ENCODE data around the gene TRAK2. TPM values are rescaled to one million over a fixed set of nuclear protein-coding genes. Genes with fewer than 3 reads are reported as not detected.

The TRAK2 gene
- total and polyA plus RNA-seq, 4 donors, result 23.9 to 57.9 (median 32.9) TPM

DNA sequence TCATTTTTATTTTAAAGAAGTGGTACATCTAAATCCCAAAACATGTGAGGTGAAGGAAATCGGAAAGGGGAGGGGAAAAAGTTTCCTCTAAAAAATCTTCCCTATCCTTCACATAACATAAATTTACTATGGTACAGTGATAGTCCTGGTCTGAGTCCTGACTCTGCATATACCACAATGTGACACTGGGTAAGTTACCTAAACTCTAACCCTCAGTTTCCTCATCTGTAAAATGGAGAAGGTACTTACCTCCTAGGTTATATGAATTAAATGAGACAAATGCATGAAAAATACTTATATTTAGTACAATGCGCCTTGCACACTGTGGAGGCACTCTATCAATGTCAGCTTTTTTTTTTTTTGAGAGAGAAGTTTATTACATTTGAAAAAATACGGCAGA is 42.3 kb downstream of the TRAK2 start:
- WGBS (ENCODE audit: insufficient coverage), result no CpG with 5 or more reads among the region's 3 CpGs
- no peaks in the 10 kb centered on the region for H3K4me1 ChIP-seq (ENCODE audit: control insufficient read depth, insufficient read depth, low read length)
- no peaks in the 10 kb centered on the region for H3K9me3 ChIP-seq (ENCODE audit: control insufficient read depth, insufficient read depth, low read length)

DNA sequence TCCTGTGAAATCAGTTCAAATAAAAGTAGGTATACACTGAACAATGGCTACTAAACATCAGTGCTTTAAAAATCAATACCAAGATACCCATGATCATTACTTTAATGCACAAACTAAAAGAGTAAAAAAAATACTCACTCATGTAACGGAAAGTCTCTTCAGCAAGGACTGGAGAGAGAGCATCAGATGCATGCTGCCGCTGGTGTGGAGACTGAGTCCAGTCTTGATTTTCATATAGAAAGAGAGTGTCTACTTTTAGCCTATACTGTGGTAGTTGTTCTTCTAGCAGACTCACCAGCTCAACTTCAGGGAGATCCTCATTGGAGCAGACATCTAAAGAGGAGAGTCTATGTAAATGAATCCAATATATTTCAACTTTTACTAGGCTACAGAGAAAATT is 44.0 kb downstream of the TRAK2 start:
- Histone ChIP-seq H3K4me3 (ENCODE audit: low read depth, low read length) (no peak overlapping the region), H3K36me3 (ENCODE audit: control insufficient read depth, insufficient read depth, low read length) (no peaks in the 10 kb centered on the region), H3K27me3 (ENCODE audit: control insufficient read depth, insufficient read depth, low read length) (no peaks in the 10 kb centered on the region), H3K9me3 (ENCODE audit: control insufficient read depth, insufficient read depth, low read length) (no peaks in the 10 kb centered on the region), H3K4me1 (ENCODE audit: control insufficient read depth, insufficient read depth, low read length) (no peaks in the 10 kb centered on the region), H3K27ac (ENCODE audit: low read depth, low read length) (no peak overlapping the region)
- DNase-seq (ENCODE audit: low read depth in 4 of 6, low spot score in 6 of 6), result no peak
- WGBS (ENCODE audit: insufficient coverage), result no CpG with 5 or more reads among the region's 2 CpGs

More for the DNA sequence above, 42.3 kb downstream of the TRAK2 start:
- Histone ChIP-seq H3K27me3 (ENCODE audit: control insufficient read depth, insufficient read depth, low read length) (no peaks in the 10 kb centered on the region), H3K4me3 (ENCODE audit: low read depth, low read length) (no peak overlapping the region), H3K27ac (ENCODE audit: low read depth, low read length) (no peak overlapping the region), H3K36me3 (ENCODE audit: control insufficient read depth, insufficient read depth, low read length) (no peaks in the 10 kb centered on the region)
- DNase-seq (ENCODE audit: low read depth in 4 of 6, low spot score in 6 of 6), result no peak

DNA sequence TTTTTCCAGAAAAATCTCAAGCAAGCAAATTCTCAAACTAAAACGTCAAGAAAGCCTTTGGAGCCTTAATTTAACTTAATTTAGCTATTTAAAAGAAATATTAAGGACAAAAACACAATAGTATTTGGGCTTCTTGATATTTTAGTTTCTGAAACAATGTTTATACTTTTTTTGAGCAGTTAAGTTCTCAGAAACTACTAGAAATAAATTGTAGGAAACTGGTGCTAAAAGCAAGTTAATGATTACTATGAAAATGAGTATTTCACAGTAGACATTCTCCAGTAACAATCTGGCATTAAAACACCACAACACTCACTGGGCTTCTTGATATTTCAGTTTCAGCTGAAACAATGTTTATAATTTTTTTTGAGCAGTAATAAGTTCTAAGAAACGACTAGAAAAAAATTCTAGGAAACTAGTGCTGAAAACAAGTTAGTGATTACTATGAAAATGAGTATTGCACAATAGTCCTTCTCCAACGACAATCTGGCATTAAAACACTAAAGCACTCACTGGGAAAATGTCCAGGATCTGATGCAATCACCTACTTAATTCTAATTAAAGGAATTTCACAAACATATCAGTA is 45.1 kb downstream of the TRAK2 start:
- no peaks in the 10 kb centered on the region for H3K4me1 ChIP-seq (ENCODE audit: control insufficient read depth, insufficient read depth, low read length)
- H3K27me3 ChIP-seq (ENCODE audit: control insufficient read depth, insufficient read depth, low read length), result no peaks in the 10 kb centered on the region
- H3K4me3 ChIP-seq (ENCODE audit: low read depth, low read length), result no peak overlapping the region
- H3K27ac ChIP-seq (ENCODE audit: low read depth, low read length), result no peak overlapping the region
- WGBS (ENCODE audit: insufficient coverage), result no CpG with 5 or more reads among the region's 3 CpGs
- DNase-seq (ENCODE audit: low read depth in 4 of 6, low spot score in 6 of 6), result peak in 3 of 6 donors; percentile 5 to 65 (median 61)
- no peaks in the 10 kb centered on the region for H3K9me3 ChIP-seq (ENCODE audit: control insufficient read depth, insufficient read depth, low read length)
- no peaks in the 10 kb centered on the region for H3K36me3 ChIP-seq (ENCODE audit: control insufficient read depth, insufficient read depth, low read length)

DNA sequence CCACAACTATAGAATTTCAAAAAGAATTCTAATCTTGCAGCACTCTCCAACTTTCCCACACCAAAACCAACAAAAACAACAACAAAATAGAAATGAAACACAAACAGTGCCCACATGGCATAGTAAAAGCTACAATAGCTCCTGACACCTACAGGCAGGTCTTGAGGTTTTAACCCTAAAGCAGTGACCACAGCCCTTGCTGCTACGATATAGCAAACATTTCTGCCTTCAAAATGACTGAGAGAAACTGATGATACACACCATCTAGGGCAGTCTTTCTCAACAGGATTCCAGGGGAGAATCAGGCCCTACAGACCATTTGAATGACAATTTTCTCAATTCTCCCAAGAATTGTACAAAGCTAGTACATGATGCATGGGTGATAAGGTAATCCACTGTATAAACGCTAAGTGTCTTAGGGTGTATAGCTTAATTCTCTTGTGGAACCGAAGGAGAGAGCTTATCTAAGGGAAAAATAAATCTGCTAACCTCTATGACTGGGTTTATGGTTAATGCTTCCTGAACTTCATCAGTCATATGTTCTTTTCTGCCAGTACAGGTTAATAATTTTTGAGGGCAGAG is 46.5 kb downstream of the TRAK2 start:
- Histone ChIP-seq H3K27me3 (ENCODE audit: control insufficient read depth, insufficient read depth, low read length) (no peaks in the 10 kb centered on the region), H3K9me3 (ENCODE audit: control insufficient read depth, insufficient read depth, low read length) (no peaks in the 10 kb centered on the region), H3K36me3 (ENCODE audit: control insufficient read depth, insufficient read depth, low read length) (no peaks in the 10 kb centered on the region), H3K27ac (ENCODE audit: low read depth, low read length) (no peak overlapping the region), H3K4me1 (ENCODE audit: control insufficient read depth, insufficient read depth, low read length) (no peaks in the 10 kb centered on the region), H3K4me3 (ENCODE audit: low read depth, low read length) (no peak overlapping the region)
- DNase-seq (ENCODE audit: low read depth in 4 of 6, low spot score in 6 of 6), result no peak
- WGBS (ENCODE audit: insufficient coverage), result 94% methylated on average over 2 of the region's 3 CpGs

DNA sequence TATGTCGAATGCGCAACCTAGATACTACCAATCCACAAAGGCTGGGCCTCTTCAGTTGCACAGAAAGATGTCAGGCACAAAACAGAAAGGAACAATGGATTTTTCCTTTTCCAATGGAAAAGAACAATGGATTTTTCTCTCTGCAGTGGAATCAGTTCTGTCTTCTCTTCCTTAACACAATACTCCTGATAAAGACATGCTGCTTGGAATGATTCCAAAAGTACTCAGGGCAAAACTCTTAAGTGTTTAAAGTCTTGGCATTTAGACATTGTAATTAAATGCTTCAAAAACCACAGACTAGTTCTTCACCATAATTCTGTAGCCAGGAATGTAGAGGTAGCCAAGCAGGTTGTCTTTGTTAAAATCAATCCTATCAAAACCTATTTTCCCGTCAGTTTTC is 47.4 kb downstream of the TRAK2 start:
- peak in 2 of 6 donors; percentile 23 to 47 for DNase-seq (ENCODE audit: low read depth in 4 of 6, low spot score in 6 of 6)
- no peaks in the 10 kb centered on the region for H3K9me3 ChIP-seq (ENCODE audit: control insufficient read depth, insufficient read depth, low read length)
- no peak overlapping the region for H3K27ac ChIP-seq (ENCODE audit: low read depth, low read length)
- WGBS (ENCODE audit: insufficient coverage), result 100% methylated on average over 1 of the region's 3 CpGs
- H3K4me3 ChIP-seq (ENCODE audit: low read depth, low read length), result no peak overlapping the region
- no peaks in the 10 kb centered on the region for H3K4me1 ChIP-seq (ENCODE audit: control insufficient read depth, insufficient read depth, low read length)
- no peaks in the 10 kb centered on the region for H3K27me3 ChIP-seq (ENCODE audit: control insufficient read depth, insufficient read depth, low read length)
- H3K36me3 ChIP-seq (ENCODE audit: control insufficient read depth, insufficient read depth, low read length), result no peaks in the 10 kb centered on the region

DNA sequence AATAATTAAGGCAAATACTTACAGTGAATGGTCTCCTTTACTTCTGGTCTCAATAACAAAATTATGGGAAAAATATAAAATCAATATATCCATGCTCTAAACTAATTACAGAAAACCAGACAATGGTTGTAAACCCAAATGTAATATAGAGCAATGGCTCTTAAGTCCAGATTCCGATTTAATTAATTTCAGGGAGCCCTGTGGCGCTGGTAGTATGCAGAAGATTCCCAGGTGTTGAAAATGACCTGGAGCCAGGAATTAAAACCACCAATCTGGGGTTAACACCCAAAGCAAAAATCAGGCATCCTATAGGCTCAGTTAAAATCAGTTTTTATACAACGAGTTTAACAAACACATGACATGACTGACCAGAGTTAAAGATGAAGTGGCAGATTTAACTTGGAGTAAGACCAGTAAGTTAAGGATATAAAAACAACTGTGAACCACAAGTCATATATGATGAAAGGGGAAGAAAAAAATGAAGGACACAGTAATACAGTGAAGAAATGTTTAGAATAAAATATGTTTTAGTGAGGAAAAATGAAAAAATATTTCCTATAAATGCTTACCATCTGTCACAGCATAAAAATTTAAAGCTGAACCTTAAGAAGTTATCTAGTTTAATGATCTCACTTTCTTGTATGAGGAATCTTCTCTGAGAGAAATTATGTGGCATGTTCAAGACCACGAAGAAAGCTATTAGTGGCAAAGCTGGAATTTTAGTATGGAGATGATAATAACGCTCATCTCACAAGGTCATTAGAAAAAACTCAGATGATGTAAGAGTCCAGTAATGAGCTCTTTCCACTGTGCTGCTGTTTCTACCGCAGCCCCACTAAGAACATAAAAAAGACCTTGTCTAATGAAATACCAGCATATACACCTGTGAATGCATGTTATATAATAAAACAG is 48.4 kb downstream of the TRAK2 start:
- Histone ChIP-seq H3K4me3 (ENCODE audit: low read depth, low read length) (no peak overlapping the region), H3K27ac (ENCODE audit: low read depth, low read length) (no peak overlapping the region), H3K27me3 (ENCODE audit: control insufficient read depth, insufficient read depth, low read length) (no peaks in the 10 kb centered on the region), H3K9me3 (ENCODE audit: control insufficient read depth, insufficient read depth, low read length) (no peaks in the 10 kb centered on the region), H3K4me1 (ENCODE audit: control insufficient read depth, insufficient read depth, low read length) (no peaks in the 10 kb centered on the region), H3K36me3 (ENCODE audit: control insufficient read depth, insufficient read depth, low read length) (no peaks in the 10 kb centered on the region)
- DNase-seq (ENCODE audit: low read depth in 4 of 6, low spot score in 6 of 6), result peak in 1 of 6 donors; percentile 22
- WGBS (ENCODE audit: insufficient coverage), result 94% methylated on average over 3 of the region's 6 CpGs

DNA sequence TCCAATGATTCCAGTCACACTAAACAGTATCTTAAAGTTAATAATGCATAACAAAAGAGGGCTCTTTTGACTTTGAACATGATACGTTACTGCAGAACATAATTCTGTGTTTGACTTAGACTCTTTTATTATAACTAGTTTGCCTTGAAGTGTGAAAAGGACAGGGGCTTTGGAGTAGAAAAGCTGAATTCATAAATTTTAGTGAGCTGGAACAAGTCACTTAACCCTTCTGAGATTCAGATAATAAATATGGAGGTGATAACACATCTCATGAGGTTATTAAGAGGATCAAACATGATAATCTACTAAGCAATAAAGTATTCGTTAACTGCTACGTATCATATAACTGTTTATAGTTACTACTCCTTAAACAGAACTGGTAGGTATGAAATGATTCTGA is 49.4 kb downstream of the TRAK2 start:
- H3K4me1 ChIP-seq (ENCODE audit: control insufficient read depth, insufficient read depth, low read length), result no peaks in the 10 kb centered on the region
- H3K36me3 ChIP-seq (ENCODE audit: control insufficient read depth, insufficient read depth, low read length), result no peaks in the 10 kb centered on the region
- no peaks in the 10 kb centered on the region for H3K9me3 ChIP-seq (ENCODE audit: control insufficient read depth, insufficient read depth, low read length)
- no peaks in the 10 kb centered on the region for H3K27me3 ChIP-seq (ENCODE audit: control insufficient read depth, insufficient read depth, low read length)
- H3K4me3 ChIP-seq (ENCODE audit: low read depth, low read length), result no peak overlapping the region
- no peak for DNase-seq (ENCODE audit: low read depth in 4 of 6, low spot score in 6 of 6)
- no peak overlapping the region for H3K27ac ChIP-seq (ENCODE audit: low read depth, low read length)
- no CpG with 5 or more reads among the region's 3 CpGs for WGBS (ENCODE audit: insufficient coverage)

DNA sequence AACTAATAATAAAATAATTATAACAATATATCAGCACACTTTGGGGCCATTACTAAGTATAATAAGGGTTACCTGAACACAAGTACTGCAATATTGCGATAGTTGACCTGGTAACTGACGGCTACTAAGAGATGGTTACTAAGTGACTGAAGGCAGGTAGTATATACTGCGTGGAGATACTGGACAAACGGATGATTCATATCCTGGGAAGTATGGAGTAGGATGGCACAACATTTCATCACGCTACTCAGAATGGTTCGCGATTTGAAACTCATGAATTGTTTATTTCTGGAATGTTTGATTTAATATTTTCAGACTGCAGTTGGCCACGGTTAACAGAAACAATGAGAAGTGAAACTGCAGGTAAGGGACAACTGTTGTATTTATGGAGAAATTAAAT is 54.7 kb downstream of the TRAK2 start:
- no peak for DNase-seq (ENCODE audit: low read depth in 4 of 6, low spot score in 6 of 6)
- 98% methylated on average over 7 of the region's 8 CpGs for WGBS (ENCODE audit: insufficient coverage)
- peaks cover 8% of the 10 kb centered on the region for H3K36me3 ChIP-seq (ENCODE audit: control insufficient read depth, insufficient read depth, low read length)
- no peaks in the 10 kb centered on the region for H3K9me3 ChIP-seq (ENCODE audit: control insufficient read depth, insufficient read depth, low read length)
- H3K27me3 ChIP-seq (ENCODE audit: control insufficient read depth, insufficient read depth, low read length), result no peaks in the 10 kb centered on the region
- H3K27ac ChIP-seq (ENCODE audit: low read depth, low read length), result no peak overlapping the region
- H3K4me1 ChIP-seq (ENCODE audit: control insufficient read depth, insufficient read depth, low read length), result no peaks in the 10 kb centered on the region
- H3K4me3 ChIP-seq (ENCODE audit: low read depth, low read length), result no peak overlapping the region

DNA sequence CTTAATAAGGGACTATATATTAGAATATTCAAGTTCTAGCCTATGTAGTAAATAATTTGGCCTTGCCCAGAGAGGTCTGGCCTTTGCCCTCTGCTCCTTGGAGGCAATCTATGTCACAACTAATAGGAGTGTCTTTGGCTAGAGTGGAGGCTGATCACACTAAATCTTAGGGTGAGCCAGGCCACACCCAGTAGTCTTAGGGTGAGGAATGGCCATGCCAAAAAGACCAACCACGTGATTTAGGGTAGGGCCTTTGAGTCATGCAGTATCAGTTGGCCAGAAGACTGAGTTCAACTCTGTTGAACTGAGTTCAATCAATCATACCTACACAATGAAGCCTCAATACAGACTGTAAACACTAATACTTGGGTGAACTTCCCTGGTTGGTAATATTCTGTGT is 68.1 kb downstream of the TRAK2 start:
- no peaks in the 10 kb centered on the region for H3K9me3 ChIP-seq (ENCODE audit: control insufficient read depth, insufficient read depth, low read length)
- no peak overlapping the region for H3K27ac ChIP-seq (ENCODE audit: low read depth, low read length)
- no peaks in the 10 kb centered on the region for H3K4me1 ChIP-seq (ENCODE audit: control insufficient read depth, insufficient read depth, low read length)
- WGBS (ENCODE audit: insufficient coverage), result no CpG with 5 or more reads among the region's 1 CpG
- no peaks in the 10 kb centered on the region for H3K27me3 ChIP-seq (ENCODE audit: control insufficient read depth, insufficient read depth, low read length)
- H3K36me3 ChIP-seq (ENCODE audit: control insufficient read depth, insufficient read depth, low read length), result peaks cover 11% of the 10 kb centered on the region
- H3K4me3 ChIP-seq (ENCODE audit: low read depth, low read length), result no peak overlapping the region
- no peak for DNase-seq (ENCODE audit: low read depth in 4 of 6, low spot score in 6 of 6)
